ENCODE measurements around the gene NUDT8. TPM values are rescaled to one million over a fixed set of nuclear protein-coding genes. Genes with fewer than 3 reads are reported as not detected.

The NUDT8 gene
- total RNA-seq, 1 experiment from 2014 or later, result 18.1 TPM

DNA sequence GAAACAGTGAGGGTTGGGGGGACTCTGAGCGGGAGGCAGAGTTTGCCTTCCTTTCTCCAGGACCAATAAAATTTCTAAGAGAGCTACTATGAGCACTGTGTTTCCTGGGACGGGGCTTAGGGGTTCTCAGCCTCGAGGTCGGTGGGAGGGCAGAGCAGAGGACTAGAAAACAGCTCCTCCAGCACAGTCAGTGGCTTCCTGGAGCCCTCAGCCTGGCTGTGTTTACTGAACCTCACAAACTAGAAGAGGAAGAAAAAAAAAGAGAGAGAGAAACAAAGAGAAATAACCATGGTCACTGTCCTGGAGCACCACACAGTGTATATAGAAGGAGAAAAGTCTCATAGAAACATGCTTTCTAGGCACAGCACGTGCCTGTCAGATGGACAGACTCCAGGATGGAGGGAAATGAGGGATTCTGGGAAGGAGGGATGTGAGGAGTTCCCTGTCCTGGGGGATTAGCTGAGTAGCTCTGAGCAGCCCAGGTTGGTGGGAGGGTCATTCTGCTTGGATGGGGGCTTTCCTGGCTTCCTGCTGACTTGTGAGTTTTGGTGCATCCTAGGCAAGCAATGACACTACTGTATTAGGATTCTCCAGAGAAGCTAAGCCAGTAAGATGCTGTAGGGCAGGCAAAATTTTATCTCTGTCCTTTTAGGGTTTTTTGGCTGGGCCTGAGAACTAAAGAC lies 43.0 kb downstream of the NUDT8 start:
- Mint-ChIP-seq H3K36me3 (ENCODE audit: insufficient read depth, unreplicated experiment) (peaks cover 76% of the 10 kb centered on the region), H3K9me3 (ENCODE audit: unreplicated experiment) (no peaks in the 10 kb centered on the region), H3K4me3 (ENCODE audit: unreplicated experiment) (no peak overlapping the region), H3K4me1 (ENCODE audit: low read depth, unreplicated experiment) (peaks cover 33% of the 10 kb centered on the region), H3K27me3 (ENCODE audit: insufficient read depth, unreplicated experiment) (no peaks in the 10 kb centered on the region), H3K27ac (ENCODE audit: unreplicated experiment) (no peak overlapping the region)
- H3K4me1 ChIP-seq, result peaks cover 21% of the 10 kb centered on the region
- H3K4me3 ChIP-seq (ENCODE audit: low read depth, low read length), result no peak overlapping the region
- TF ChIP-seq, protein P1, sequence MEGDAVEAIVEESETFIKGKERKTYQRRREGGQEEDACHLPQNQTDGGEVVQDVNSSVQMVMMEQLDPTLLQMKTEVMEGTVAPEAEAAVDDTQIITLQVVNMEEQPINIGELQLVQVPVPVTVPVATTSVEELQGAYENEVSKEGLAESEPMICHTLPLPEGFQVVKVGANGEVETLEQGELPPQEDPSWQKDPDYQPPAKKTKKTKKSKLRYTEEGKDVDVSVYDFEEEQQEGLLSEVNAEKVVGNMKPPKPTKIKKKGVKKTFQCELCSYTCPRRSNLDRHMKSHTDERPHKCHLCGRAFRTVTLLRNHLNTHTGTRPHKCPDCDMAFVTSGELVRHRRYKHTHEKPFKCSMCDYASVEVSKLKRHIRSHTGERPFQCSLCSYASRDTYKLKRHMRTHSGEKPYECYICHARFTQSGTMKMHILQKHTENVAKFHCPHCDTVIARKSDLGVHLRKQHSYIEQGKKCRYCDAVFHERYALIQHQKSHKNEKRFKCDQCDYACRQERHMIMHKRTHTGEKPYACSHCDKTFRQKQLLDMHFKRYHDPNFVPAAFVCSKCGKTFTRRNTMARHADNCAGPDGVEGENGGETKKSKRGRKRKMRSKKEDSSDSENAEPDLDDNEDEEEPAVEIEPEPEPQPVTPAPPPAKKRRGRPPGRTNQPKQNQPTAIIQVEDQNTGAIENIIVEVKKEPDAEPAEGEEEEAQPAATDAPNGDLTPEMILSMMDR (IDR thresholded peaks at IDR 0.05; ENCODE audit: insufficient read depth in 1 of 2, low read depth in 1 of 2, low read length in 1 of 2, severe bottlenecking in 1 of 2, unreplicated experiment in 1 of 2), result no peak
- no peaks in the 10 kb centered on the region for H3K9me3 ChIP-seq
- H3K27me3 ChIP-seq (replicated peaks; ENCODE audit: control insufficient read depth, insufficient read depth, low read length), result no peaks in the 10 kb centered on the region
- intact Hi-C loops (cut with micrococcal nuclease; ENCODE audit: unreplicated experiment), result loop anchor here (10.0 kb wide), 1 partner anchor 342 kb away; no protein-coding TSS in a partner anchor
- no TSS peak for BruUV-seq (replicated peaks)
- CTCF ChIA-PET, result no interaction called here
- no peak for DNase-seq
- H3K36me3 ChIP-seq (ENCODE audit: control insufficient read depth, insufficient read depth, low read length), result peaks cover 19% of the 10 kb centered on the region
- POLR2A ChIA-PET, result interaction anchor here (1.3 kb wide), 1 partner anchor 44 kb away, joined by 3 read pairs; no protein-coding TSS in a partner anchor

- Mint-ChIP-seq H3K4me1 (ENCODE audit: low read depth, unreplicated experiment) (peaks cover 40% of the 10 kb centered on the region), H3K4me3 (ENCODE audit: unreplicated experiment) (peak overlapping the region; percentile 75), H3K27ac (ENCODE audit: unreplicated experiment) (no peak overlapping the region), H3K9me3 (ENCODE audit: unreplicated experiment) (no peaks in the 10 kb centered on the region), H3K27me3 (ENCODE audit: insufficient read depth, unreplicated experiment) (no peaks in the 10 kb centered on the region), H3K36me3 (ENCODE audit: insufficient read depth, unreplicated experiment) (peaks cover 83% of the 10 kb centered on the region)
- peaks cover 19% of the 10 kb centered on the region for H3K36me3 ChIP-seq (ENCODE audit: control insufficient read depth, insufficient read depth, low read length)
- no peak overlapping the region for H3K4me3 ChIP-seq (ENCODE audit: low read depth, low read length)
- ChIA-PET CTCF (no interaction called here), POLR2A (interaction anchor here (1.3 kb wide), 1 partner anchor 45 kb away, joined by 3 read pairs; no protein-coding TSS in a partner anchor)
- H3K4me1 ChIP-seq, result peaks cover 24% of the 10 kb centered on the region
- no peaks in the 10 kb centered on the region for H3K9me3 ChIP-seq
- DNase-seq, result no peak
- no peaks in the 10 kb centered on the region for H3K27me3 ChIP-seq (replicated peaks; ENCODE audit: control insufficient read depth, insufficient read depth, low read length)
- TF ChIP-seq, protein P1 (IDR thresholded peaks at IDR 0.05; ENCODE audit: insufficient read depth in 1 of 2, low read depth in 1 of 2, low read length in 1 of 2, severe bottlenecking in 1 of 2, unreplicated experiment in 1 of 2), result no peak
- intact Hi-C loops (cut with micrococcal nuclease; ENCODE audit: unreplicated experiment), result loop anchor here (10.0 kb wide), 1 partner anchor 341 kb away; no protein-coding TSS in a partner anchor
- BruUV-seq (replicated peaks), result no TSS peak
Measured at GRCh38 chr11:67585911-67586310, 43.8 kb downstream of the NUDT8 start.

- peak overlapping the region; percentile 87 for H3K4me3 ChIP-seq (ENCODE audit: low read depth, low read length)
- no peak for DNase-seq
- Mint-ChIP-seq H3K4me1 (ENCODE audit: low read depth, unreplicated experiment) (peaks cover 47% of the 10 kb centered on the region), H3K4me3 (ENCODE audit: unreplicated experiment) (peak overlapping the region; percentile 75), H3K9me3 (ENCODE audit: unreplicated experiment) (no peaks in the 10 kb centered on the region), H3K27ac (ENCODE audit: unreplicated experiment) (peak overlapping the region; percentile 85), H3K36me3 (ENCODE audit: insufficient read depth, unreplicated experiment) (peaks cover 77% of the 10 kb centered on the region), H3K27me3 (ENCODE audit: insufficient read depth, unreplicated experiment) (no peaks in the 10 kb centered on the region)
- CTCF ChIA-PET, result interaction anchor here (1.6 kb wide), 2 partner anchors 28 to 45 kb away, joined by 7 to 10 read pairs; partner anchors contain the start of gene NUDT8
- intact Hi-C loops (cut with micrococcal nuclease; ENCODE audit: unreplicated experiment), result loop anchor here (5.0 to 10.0 kb wide), 2 partner anchors 233 to 340 kb away; partner anchors contain the start of gene POLD4
- no TSS peak for BruUV-seq (replicated peaks)
- POLR2A ChIA-PET, result interaction anchor here (1.3 kb wide), 1 partner anchor 45 kb away, joined by 3 read pairs; no protein-coding TSS in a partner anchor
- peaks cover 31% of the 10 kb centered on the region for H3K4me1 ChIP-seq
- TF ChIP-seq, protein P1 (IDR thresholded peaks at IDR 0.05; ENCODE audit: insufficient read depth in 1 of 2, low read depth in 1 of 2, low read length in 1 of 2, severe bottlenecking in 1 of 2, unreplicated experiment in 1 of 2), result no peak
- H3K27me3 ChIP-seq (replicated peaks; ENCODE audit: control insufficient read depth, insufficient read depth, low read length), result no peaks in the 10 kb centered on the region
- no peaks in the 10 kb centered on the region for H3K9me3 ChIP-seq
- H3K36me3 ChIP-seq (ENCODE audit: control insufficient read depth, insufficient read depth, low read length), result peaks cover 19% of the 10 kb centered on the region
Measured at GRCh38 chr11:67584881-67585873, 44.6 kb downstream of the NUDT8 start.
